NCI-H524 (cell line): ENCODE data around the gene TRIM36.

Source experiments
- DNase-seq, 2 experiments: peaks; one replicate each; lab custom pipeline; 2025; lab: John Stamatoyannopoulos, UW

The TRIM36 gene

DNA sequence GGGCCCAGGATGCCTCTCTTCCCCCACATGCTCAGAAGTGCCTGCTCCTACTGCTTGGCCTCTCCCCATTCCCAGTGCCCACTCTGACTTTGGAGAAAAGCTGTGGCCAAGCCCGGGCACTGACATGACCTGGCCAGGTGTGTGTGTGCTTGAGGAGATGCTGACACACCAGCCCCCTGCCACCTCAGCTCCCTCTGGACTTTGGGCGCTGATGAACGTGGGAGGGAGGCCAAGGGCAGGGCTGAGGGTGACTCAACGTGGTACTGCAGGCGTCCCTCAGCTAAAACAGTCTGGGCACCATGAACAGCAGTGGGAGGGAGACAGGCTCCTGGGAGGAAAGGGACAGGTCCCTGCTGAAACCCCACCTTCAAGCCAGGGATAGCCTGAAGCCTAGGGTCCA lies 3.9 kb downstream of the TRIM36 start:
- no peak for DNase-seq

DNA sequence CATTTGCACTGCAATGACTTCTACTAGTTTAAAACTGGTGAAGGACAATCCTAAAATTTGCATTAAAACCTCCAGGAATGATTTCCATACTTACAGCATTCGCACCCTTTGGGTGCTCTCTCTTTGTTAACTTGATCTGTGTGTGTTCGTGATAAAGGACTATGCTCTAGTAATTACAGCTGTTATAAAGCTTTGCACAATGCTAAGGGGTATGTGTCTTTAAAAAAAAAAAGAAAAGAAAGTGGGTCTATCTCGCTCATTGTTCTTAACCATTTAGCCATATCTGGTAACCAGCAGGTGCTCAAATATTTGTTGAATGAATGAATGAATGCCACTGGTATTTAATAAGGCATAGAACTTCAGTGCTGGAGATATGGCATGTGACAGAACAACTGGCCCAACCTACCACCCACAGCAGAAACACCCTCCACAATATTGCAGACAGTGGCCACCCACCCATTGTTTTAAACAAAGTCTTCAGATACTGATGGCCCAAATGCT lies 8.7 kb downstream of the TRIM36 start:
- DNase-seq = no peak

DNA sequence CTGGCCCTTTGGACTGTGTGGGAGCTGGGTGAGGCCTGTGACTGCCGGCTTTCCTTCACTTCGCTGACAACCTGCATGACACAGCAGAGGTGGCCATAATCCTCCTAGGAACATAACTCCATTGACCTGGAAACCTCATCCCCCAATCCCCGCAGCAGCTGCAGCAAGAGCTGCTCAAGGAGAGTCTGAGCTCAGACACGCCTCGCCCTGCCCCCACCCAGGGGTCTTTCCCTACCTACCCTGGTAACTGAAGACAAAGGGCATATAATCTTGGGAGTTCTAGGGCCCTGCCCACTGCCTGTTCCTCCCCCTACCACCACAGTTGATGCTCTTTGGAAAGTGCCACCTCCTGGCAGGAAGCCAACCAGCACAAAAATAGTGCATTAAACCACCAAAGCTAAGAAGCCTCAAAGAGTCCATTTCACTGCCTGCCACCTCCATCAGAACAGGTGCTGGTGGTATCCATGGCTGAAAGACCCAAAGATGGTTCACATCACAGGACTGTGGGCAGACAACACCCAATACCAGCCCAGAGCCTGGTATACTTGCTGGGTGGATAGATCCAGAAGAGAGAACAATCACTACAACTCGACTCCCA lies 18.4 kb downstream of the TRIM36 start:
- no peak for DNase-seq

DNA sequence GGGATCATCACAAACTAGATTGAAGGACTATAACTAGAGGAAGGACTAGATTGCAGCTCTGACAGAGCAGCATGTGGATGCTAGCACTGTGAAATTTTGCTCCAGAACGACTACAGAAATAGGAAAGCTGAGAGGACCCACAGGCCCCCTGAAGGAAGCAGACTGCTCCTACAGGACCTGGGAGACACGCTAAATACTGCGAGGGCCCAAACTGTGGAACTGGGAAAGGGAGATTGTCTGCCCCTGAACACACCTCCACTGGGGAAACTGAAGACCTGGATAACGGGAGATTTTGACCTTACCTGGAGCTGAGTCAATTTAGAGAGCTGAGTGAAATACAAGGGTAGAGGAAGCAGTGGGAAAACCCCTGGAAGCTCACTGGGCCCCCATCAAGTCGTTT lies 19.2 kb downstream of the TRIM36 start:
- DNase-seq = no peak

DNA sequence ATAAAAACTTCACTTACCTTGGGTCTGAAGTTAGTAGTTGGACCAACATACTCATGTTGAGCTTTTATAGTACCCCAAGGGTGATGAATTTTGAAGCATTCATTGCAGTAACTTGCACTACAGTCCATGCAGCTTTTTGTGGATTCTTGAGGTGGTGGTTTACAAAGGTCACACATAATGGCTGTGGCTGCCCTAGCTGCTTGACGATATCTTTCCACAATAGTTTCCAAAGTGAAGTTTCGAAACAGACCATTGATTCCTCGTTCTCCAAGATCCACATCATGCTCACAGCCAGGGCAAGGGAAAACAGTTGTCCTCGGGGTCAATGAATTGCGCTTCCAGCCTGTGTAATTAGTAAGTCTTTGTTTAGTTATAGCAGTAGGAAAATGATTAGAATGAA lies 22.7 kb downstream of the TRIM36 start:
- DNase-seq = no peak

DNA sequence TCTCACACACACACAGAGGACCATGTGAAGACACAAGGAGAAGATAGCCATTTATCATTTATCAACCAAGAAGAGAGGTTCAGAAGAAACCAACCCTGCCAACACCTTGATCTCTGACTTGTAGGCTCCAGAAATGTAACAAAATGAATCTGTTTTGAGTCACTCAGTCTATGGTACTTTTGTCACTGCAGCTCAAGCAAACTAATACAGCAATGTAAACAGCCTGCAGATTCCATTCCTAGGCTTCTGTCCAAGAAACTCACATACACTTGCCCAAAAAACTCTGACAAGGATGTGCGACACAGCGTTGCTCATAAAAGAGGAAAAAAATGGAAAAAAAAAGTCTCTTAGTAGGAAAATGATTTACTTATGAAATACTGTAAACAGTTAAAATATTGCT lies 33.4 kb downstream of the TRIM36 start:
- DNase-seq = no peak

DNA sequence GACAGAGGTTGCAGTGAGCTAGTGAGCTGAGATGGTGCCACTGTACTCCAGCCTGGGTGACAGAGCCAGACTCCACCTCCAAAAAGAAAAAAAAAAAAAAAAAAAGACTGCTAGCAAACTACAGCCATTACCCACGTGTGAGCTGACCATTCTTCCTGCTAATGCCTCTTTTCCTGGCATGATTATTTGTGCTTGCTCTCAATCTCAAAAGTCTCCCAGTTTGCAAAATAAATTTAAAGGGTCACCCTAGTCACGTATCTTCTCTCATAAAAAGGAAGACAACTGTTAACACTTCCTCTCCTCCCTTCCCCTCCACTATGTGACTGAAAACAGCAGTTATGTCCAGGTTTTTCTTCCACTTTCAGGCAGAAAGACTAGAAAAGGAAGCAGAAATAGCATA lies 37.2 kb downstream of the TRIM36 start:
- DNase-seq = no peak

DNA sequence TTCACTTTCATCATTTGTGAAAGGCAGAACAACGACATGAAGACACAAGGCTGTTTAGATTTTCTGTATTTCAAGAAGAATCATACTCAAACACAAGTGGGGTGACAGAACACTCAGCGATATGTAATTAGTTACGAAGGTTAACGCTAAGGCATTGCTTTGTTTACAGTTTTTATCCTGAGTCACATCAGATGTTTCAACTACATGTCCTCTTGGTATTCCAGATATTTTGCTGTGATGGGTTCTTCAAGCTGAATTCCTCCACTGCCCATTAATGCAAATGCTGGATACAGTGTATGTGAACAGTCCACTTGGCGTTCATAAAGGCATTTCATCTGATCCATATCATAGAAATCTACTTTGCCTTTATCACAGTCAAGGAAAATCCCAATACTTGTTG lies 43.4 kb downstream of the TRIM36 start:
- DNase-seq = no peak

DNA sequence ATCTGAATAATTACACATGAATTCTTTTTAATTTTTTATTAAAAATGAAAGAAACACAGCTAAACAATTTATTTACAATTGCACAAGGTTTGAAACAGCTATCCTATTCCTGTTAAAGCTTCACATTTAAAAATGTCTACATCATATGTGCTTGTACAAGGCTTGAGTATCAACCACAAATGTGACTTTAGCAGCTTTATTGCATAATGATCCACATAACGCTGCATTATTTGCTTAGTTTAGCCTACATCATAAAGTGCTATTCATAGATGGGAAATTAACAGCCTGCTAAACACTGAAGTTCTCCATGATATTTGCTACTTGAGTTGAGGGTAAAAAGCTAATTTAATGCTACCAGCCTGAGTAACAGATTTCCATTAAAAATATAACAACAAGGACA lies 45.0 kb downstream of the TRIM36 start:
- DNase-seq = no peak

DNA sequence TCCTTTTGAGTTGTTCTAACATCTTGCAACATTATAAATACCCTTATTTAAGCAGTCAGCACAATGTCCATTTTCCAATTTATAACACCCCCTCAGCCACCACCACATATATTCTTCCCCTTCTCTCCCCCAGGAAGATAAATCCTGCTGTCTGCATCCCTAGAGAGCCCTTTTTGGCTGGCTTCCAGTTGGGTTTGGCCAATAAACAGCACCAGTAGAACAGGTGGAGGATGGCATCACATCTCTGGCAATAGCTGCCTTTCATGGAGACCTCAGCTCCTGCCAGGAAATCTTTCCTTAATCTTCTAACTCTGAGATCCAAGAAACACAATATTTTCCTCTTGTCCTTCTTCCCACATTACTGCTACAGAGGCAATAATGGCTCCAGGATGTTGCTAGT lies 53.7 kb downstream of the TRIM36 start:
- no peak for DNase-seq

DNA sequence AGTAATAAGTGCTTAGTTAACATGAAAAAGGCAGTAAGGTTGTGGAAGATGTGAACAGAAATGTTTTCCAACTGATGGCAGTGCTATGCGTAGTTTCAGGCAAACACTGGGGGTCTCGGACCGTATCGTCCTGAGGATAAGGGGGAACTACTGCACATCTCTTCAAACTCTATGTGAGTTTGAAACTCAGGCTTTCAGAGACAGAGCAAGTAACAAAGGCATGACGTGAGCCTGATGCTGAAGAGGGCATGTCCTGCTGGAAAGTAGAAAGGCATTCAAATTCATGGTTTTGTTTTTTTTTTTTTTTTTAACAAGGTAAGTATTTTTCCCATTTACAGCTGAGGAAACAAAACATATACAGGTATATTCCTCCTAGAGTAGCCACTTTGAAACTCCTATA lies 59.9 kb downstream of the TRIM36 start:
- no peak for DNase-seq

DNA sequence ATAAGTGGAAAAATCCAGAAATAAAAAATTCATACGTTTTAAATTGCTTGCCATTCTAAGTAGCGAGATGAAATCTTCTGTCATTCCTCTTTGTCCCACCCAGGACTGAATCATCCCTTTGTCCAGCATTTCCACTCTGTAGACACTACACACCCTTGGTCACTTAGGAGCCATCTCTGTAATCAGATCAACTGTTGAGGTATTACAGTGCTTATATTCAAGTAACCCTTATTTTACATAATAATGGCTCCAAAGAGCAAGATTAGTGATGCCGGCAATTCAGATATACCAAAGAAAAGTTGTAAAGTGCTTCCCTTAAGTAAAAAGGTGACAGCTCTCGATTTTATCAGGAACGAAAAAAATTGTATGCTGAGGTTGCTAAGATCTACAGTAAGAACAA lies 60.4 kb downstream of the TRIM36 start:
- DNase-seq = no peak

DNA sequence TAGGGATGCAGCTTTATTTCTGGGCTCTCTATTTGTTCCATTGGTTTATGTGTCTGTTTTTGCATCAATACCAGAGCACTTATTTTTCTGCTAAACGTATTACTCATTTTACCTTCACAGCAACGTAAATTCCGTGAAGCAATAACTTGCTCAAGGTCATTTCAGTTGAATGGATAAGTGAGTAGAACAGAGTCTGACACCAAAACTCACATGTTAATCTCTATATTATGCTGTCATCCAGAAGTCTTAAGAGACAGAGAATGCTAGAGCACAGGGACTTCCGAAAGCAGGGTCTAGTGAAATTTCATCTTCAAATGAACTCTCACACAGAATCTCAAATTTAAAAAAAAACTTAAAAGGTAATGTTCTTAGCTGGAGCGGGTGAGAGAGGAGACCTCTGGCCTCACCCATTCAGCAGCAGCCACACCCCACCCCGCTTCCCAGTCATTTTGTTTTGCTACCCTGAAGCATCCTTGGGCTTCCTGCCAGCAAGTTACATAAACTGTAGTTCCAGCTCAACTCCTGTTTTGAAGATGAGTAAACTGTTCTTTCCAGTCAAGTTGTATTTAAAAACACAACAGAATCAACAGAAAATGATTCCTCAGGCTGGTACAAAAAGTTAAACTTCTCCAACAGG lies 69.3 kb downstream of the TRIM36 start:
- no peak for DNase-seq

DNA sequence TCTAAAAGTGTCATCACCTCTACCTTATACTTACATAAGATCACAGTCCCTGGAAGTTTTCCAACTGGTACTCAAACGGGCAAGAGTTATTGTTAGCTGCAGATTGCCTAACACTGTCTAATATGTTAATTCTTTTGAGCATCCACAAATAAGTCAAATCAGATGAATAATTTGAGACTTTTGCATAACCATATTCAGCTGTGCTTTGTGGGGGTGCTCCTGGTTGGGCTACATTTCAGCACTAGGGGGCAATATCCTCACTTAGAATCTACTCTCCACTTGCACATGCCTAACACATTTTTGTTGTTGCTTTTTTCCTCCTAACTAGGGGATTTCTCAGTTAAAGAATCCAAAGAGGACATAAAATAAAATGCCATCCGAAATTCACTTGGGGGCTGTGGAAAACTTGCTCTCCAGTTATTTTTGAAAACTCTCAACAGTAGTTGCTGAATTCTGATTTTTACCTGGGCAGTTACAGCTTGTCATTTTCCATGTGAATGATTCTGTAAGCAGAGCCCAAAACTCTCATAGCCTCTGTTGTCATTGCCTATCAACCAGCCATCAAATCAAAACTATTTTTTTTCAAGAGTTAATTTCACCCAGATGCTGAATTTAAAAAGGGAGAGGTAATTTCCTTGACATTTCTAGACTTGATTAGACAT lies 71.5 kb downstream of the TRIM36 start:
- DNase-seq = peak in 1 of 2 experiments; percentile 47

DNA sequence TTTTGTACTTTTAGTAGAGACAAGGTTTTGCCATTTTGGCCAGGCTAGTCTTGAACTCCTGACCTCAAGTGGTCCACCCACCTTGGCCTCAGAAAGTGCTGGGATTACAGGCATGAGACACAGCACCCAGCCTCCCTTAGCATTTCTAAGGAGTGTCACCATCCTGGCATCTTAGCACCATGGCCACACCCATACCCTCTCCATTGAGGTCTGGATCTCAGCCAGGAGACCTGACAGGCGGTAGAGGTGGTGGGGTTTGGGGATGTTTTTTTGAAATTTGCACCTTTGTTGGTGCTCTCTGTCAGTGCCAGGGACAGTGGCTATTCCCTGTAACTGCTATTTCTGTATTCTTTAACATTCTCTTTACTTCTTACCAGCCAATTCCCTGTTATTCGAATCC lies 72.5 kb downstream of the TRIM36 start:
- no peak for DNase-seq

DNA sequence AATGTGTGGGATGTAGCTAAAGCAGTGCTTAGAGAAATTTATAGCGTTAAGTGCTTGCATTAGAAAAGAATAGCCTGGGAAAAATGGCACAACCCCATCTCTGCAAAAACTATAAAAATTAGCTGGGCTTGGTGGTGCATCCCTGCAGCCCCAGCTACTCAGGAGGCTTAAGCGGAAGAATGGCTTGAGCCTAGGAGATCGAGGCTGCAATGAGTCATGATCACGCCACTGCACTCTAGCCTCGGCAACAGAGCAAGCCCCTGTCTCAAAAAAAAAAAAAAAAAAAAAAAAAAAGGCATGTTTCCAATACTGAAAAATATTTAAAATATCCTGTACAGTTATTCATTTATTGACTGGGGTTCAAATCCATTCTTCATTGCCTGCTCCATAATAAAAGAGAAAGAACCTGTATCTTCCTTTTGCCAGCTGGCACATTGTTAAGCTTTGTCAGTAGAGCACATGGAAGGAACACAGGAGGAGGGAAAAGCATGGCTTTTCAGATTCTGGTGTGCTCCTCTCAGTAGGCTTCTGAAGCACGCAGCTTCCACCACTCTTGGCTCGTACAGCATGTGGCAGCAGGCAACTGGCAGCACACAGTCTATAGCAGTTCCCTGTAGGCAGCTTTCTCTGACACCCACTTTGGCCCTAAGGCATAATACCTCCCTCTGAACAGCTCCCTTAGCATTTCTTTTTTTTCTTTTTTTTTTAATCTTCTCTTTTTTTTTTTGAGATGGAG lies 73.5 kb downstream of the TRIM36 start:
- no peak for DNase-seq

DNA sequence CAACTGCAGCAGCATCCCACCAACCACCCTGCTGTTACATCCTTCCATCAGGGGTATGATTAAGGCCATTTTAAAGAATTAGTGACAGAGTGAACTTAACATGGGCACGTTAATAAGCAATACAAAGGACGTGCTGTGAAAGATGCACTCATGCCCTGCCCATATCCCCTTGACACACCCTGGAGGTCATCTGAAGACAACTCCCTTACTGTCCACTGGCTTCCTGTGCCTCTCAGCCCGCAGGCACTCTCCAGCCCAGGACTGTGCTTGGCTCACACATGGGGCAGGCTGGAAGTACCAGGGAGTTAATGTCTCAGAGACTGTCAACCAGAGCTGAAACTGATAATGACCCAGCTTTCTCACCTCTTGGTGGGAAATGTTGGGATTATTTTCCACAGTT lies 81.8 kb downstream of the TRIM36 start:
- DNase-seq = no peak

DNA sequence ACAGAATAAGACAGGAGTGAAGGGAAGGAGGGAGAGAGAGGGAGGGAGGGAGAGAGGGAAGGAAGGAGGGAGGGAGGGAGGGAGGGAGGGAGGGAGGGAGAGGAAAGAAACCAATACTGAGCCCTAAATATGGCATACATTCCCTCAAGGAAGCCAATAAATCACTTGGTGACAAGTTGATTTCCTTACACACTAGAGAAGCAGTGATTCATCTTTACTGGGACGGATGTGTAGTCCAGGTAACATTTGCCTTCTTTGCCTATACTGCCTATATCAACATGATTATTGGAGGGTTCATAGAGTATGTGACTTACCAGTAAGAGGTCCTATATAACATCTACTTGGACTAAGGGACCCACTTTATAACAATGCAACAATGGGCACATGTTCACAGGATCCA lies 83.2 kb downstream of the TRIM36 start:
- no peak for DNase-seq

DNA sequence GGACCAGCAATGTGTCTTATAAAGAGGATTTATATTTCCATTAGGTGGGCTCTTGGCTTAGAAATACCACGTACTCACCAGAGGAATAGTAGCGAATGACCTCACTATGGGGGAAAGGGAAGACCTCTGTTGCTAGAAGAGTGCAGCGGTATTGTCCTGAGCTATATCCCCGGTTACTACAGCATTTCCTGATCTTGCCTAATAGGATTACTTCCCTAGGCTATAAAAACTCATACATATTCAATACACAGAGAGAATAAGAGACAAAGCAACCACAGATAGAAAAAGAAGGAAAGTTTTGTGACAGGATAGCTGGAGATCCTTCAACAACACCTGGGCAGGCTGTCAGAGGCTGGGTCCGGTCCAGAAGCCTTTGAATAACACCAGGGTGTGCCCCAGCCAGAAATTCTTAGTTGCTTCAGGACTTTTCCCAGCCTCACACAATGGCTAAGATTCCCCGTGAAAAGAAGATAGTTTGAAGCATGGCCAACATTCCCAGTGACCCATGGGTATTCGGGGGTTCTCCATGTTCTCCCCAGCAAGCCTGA lies 85.4 kb downstream of the TRIM36 start:
- no peak for DNase-seq

DNA sequence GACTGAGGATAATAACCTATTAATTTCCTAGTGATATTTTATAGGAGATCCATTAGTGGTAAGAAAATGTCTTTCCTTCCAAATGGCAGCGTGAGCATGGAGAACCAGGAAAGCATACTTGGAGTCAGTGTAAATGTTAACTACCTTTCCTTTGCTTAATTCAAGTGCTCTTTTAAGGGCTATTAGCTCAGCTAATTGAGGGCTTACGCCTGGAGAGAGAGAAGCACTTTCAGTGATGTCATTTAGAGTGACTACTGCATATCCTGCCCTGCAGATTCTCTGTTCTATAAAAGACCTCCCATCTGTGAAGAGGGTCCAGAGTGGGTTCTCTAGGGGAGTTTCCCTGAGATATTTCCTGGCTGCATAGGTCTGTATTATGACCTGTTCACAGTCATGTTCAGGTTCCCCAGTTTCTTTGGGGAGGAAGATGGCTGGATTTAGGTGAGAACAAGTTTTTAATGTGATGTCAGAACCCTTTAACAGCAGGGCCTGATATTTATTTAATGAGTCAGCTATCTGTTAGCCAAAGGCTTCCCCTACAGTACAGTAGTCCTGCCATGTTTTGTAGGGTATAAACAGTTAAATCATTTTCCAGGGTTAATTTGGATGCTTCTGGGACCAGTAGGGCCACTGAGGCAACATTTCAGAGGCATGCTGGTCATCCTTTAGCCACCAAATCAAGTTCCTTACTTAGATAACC lies 89.6 kb downstream of the TRIM36 start:
- peak; percentile 27 to 61 for DNase-seq
